HL-60 (cell line): ENCODE measurements around the gene NMRK1.

Experiments used
- GABPA ChIP-seq: IDR thresholded peaks from 2 replicates; pipeline ENCODE4 v1.6.1; 2012; ENCODE audit warnings: low read depth
- POLR2AphosphoS5 ChIP-seq: IDR thresholded peaks from 2 replicates; pipeline ENCODE4 v1.6.1; 2012; ENCODE audit warnings: low read depth
- SPI1 ChIP-seq: IDR thresholded peaks from 2 replicates; pipeline ENCODE4 v1.6.1; 2012; ENCODE audit warnings: low read depth, mild to moderate bottlenecking, borderline replicate concordance
- TF ChIP-seq, protein P1 (sequence below): IDR thresholded peaks from one replicate; pipeline ENCODE4 v1.5.1; 2011; ENCODE audit warnings: low read length, control low read depth, inconsistent platforms; ENCODE audit not compliant: insufficient read depth
- TF ChIP-seq, protein P2 (sequence below): IDR thresholded peaks from 2 replicates; pipeline ENCODE4 v1.6.1; 2012; ENCODE audit warnings: low read depth; ENCODE audit not compliant: insufficient replicate concordance

DNA sequence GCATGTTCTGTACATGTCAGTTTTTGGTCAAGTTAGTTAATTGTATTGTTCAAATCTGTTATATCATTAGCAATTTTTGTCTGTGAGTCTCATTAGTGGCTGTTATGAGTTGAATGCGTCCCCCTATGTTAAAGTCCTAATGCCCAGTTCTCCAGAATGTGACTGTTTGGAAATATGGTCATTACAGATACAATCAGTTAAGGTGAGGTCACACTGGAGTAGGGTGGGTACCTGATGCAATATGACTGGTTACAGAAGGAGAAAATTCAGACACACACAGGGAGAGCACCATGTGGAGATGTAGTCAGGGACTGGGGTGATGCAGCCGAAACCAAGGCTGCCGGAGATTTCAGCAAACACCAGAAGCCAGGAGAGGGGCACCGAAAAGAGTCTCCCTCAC lies 15.1 kb downstream of the NMRK1 start:
- TF ChIP-seq, protein P1, sequence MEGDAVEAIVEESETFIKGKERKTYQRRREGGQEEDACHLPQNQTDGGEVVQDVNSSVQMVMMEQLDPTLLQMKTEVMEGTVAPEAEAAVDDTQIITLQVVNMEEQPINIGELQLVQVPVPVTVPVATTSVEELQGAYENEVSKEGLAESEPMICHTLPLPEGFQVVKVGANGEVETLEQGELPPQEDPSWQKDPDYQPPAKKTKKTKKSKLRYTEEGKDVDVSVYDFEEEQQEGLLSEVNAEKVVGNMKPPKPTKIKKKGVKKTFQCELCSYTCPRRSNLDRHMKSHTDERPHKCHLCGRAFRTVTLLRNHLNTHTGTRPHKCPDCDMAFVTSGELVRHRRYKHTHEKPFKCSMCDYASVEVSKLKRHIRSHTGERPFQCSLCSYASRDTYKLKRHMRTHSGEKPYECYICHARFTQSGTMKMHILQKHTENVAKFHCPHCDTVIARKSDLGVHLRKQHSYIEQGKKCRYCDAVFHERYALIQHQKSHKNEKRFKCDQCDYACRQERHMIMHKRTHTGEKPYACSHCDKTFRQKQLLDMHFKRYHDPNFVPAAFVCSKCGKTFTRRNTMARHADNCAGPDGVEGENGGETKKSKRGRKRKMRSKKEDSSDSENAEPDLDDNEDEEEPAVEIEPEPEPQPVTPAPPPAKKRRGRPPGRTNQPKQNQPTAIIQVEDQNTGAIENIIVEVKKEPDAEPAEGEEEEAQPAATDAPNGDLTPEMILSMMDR: no peak
- TF ChIP-seq, protein P2, sequence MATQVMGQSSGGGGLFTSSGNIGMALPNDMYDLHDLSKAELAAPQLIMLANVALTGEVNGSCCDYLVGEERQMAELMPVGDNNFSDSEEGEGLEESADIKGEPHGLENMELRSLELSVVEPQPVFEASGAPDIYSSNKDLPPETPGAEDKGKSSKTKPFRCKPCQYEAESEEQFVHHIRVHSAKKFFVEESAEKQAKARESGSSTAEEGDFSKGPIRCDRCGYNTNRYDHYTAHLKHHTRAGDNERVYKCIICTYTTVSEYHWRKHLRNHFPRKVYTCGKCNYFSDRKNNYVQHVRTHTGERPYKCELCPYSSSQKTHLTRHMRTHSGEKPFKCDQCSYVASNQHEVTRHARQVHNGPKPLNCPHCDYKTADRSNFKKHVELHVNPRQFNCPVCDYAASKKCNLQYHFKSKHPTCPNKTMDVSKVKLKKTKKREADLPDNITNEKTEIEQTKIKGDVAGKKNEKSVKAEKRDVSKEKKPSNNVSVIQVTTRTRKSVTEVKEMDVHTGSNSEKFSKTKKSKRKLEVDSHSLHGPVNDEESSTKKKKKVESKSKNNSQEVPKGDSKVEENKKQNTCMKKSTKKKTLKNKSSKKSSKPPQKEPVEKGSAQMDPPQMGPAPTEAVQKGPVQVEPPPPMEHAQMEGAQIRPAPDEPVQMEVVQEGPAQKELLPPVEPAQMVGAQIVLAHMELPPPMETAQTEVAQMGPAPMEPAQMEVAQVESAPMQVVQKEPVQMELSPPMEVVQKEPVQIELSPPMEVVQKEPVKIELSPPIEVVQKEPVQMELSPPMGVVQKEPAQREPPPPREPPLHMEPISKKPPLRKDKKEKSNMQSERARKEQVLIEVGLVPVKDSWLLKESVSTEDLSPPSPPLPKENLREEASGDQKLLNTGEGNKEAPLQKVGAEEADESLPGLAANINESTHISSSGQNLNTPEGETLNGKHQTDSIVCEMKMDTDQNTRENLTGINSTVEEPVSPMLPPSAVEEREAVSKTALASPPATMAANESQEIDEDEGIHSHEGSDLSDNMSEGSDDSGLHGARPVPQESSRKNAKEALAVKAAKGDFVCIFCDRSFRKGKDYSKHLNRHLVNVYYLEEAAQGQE: no peak
- TF ChIP-seq POLR2AphosphoS5 (no peak), SPI1 (no peak), GABPA (no peak)
